Adrenal gland (tissue), 12 donors: Measurements from ENCODE around the gene UBAP1. TPM values are rescaled to one million over a fixed set of nuclear protein-coding genes. Genes with fewer than 3 reads are reported as not detected.
"Not testable (repeated sequence)": the region's sequence is repeated elsewhere in the genome, so short reads cannot be mapped to it uniquely, and the experiment has no call there.

Source experiments
- DNase-seq, 7 donors: peaks; one replicate each; pipeline ENCODE4 v3.0.0-alpha.2; 2019 to 2020
- H3K27ac ChIP-seq, 5 donors: fragments of 200-600 bp; sonication (generic) in 4 of 5; 1 replicate in 3 of 5; 2 replicates in 2 of 5; pipeline versions ENCODE4 v1.5.1 to v1.8.0; 2016 to 2020; ENCODE audit warnings: mild to moderate bottlenecking in 1 of 5
- H3K27me3 ChIP-seq: fragments of 200-600 bp; 2 replicates; pipeline ENCODE4 v1.8.0; 2021
- H3K36me3 ChIP-seq, 2 donors: fragments of 200-600 bp; replicated peaks in 1 of 2; 1 replicate in 1 of 2; 2 replicates in 1 of 2; pipeline versions ENCODE4 v1.5.1 to v1.8.0; 2018 to 2022
- H3K4me1 ChIP-seq, 2 donors: fragments of 200-600 bp; replicated peaks in 1 of 2; 1 replicate in 1 of 2; 2 replicates in 1 of 2; pipeline versions ENCODE4 v1.5.1 to v1.8.0; 2018 to 2021
- H3K4me3 ChIP-seq, 4 donors: fragments of 200-600 bp; sonication (generic) in 3 of 4; one replicate each; pipeline ENCODE4 v1.5.1; 2016 to 2018
- H3K9me3 ChIP-seq, 3 donors: fragments of 200-600 bp; sonication (generic) in 1 of 3; replicated peaks in 1 of 3; 1 replicate in 2 of 3; 2 replicates in 1 of 3; pipeline versions ENCODE4 v1.5.1 to v1.8.0; 2016 to 2021
- POLR2A ChIP-seq, 2 donors: fragments of 450-650 bp; IDR thresholded peaks; one replicate each; pipeline ENCODE4 v1.6.1; 2017; ENCODE audit warnings: antibody characterized with exemption in 2 of 2, mild to moderate bottlenecking in 2 of 2, moderate library complexity in 1 of 2
- WGBS, 4 donors: extraction: QIAGEN DNeasy Blood & Tissue Kit in 2 of 4; methylation state at CpG; one replicate each; pipeline versions ENCODE4 v1.1.5 to v1.1.7; 2013 to 2017; 5-methylcytosine and 5-hydroxymethylcytosine counted together
- intact Hi-C, 2 donors: fragments of 100-400 bp; cut with DNase I; formaldehyde crosslinking; loops; one replicate each; pipeline versions ENCODE4 v1.14.1 to v1.15.0; 2022 to 2023
- polyA plus RNA-seq, 3 donors: library from polyadenylated mRNA; stranded (reverse); fragments of 200-250 nt in 2 of 3; fragments of 350-450 nt in 1 of 3; fragmentation: Illumina TruSeq in 1 of 3; extraction: RNeasy Lipid Tissue Mini Kit (QIAGEN cat#74804) in 1 of 3; gene quantifications; one replicate each; pipeline ENCODE4 v1.2.3, GENCODE V29; 2013 to 2014
- total RNA-seq, 9 donors: library from RNA; depleted of rRNA in 4 of 9; stranded (reverse); fragments of >200 nt in 4 of 9; fragments of 120-200 nt in 1 of 9; fragmentation: NEBNext Ultra II Directional in 1 of 9; extraction: Animal tissue kit (Norgen Biotek cat#: 25700) in 1 of 9; gene quantifications; one replicate each; pipeline versions ENCODE4 v1.1.0 to v1.2.4, GENCODE V29; 2013 to 2023
- TF ChIP-seq, protein P1 (sequence below), 6 experiments: fragments of 450-650 bp in 4 of 6; fragments of 200-600 bp in 2 of 6; sonication (generic) in 1 of 6; IDR thresholded peaks; 1 replicate in 5 of 6; 2 replicates in 1 of 6; pipeline versions ENCODE4 v1.5.1 to v1.8.0; 2016 to 2021; ENCODE audit warnings: antibody characterized with exemption in 6 of 6, mild to moderate bottlenecking in 2 of 6, moderate library complexity in 1 of 6
- donor health status: healthy with polysubstance abuse.
- donor health status: Bipolar disorder and iron deficiency.
- donor health status: DM: yes; HTN: yes; CAD: no.
- donor health status: DM: no; HTN: no; CAD: no.
- donor health status: DM: no; HTN: no; CAD: no.
- donor health status: DM: yes; HTN: yes; CAD: no.

The UBAP1 gene
- total and polyA plus RNA-seq, 12 donors, result 34.8 to 146 (median 77.4) TPM

GRCh38 chr9:34289159-34289558 lies 110.3 kb downstream of the UBAP1 start:
- WGBS, 4 donors, result 90 to 96% (median 91%) methylated on average over 2 of the region's 2 CpGs
- no peak for DNase-seq
- Histone ChIP-seq H3K36me3 (no peaks in the 10 kb centered on the region), H3K4me3 (no peak overlapping the region), H3K4me1 (peaks cover 0 to 4% of the 10 kb centered on the region in 2 donors), H3K9me3 (no peaks in the 10 kb centered on the region), H3K27ac (no peak overlapping the region), H3K27me3 (no peaks in the 10 kb centered on the region)
- TF ChIP-seq, protein P1, sequence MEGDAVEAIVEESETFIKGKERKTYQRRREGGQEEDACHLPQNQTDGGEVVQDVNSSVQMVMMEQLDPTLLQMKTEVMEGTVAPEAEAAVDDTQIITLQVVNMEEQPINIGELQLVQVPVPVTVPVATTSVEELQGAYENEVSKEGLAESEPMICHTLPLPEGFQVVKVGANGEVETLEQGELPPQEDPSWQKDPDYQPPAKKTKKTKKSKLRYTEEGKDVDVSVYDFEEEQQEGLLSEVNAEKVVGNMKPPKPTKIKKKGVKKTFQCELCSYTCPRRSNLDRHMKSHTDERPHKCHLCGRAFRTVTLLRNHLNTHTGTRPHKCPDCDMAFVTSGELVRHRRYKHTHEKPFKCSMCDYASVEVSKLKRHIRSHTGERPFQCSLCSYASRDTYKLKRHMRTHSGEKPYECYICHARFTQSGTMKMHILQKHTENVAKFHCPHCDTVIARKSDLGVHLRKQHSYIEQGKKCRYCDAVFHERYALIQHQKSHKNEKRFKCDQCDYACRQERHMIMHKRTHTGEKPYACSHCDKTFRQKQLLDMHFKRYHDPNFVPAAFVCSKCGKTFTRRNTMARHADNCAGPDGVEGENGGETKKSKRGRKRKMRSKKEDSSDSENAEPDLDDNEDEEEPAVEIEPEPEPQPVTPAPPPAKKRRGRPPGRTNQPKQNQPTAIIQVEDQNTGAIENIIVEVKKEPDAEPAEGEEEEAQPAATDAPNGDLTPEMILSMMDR (IDR thresholded peaks at IDR 0.05), result no peak
- TF ChIP-seq POLR2A (IDR thresholded peaks at IDR 0.05), result no peak
- intact Hi-C loops, result no loop called here

DNA sequence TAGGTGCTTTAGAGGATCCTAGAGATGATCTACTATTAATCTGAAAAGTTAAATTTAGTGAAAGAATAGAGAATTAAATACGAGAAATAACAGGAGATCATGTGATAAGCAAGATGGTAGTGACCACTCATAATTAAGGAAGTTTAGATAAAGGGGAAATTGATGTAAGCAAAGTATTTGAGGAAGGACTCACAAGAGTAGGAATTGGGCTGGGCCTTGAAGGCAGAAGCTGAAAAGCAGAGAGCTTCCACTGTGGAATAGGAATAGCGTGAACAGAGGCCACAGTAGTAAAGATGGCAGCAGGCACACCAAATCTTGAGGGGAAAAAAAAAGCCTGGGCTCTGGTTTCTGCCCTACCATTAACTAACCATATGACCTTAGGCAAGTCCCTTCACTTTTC lies 112.2 kb downstream of the UBAP1 start:
- Histone ChIP-seq H3K36me3 (no peaks in the 10 kb centered on the region), H3K4me3 (no peak overlapping the region), H3K27ac (no peak overlapping the region), H3K9me3 (no peaks in the 10 kb centered on the region), H3K4me1 (peaks cover 0 to 4% of the 10 kb centered on the region in 2 donors), H3K27me3 (no peaks in the 10 kb centered on the region)
- peak in 2 of 7 donors; percentile 9 to 19 for DNase-seq
- TF ChIP-seq, protein P1 (IDR thresholded peaks at IDR 0.05), result no peak
- TF ChIP-seq POLR2A (IDR thresholded peaks at IDR 0.05), result no peak
- 81 to 87% (median 82%) methylated on average over 2 of the region's 2 CpGs for WGBS, 4 donors
- intact Hi-C loops, result no loop called here

DNA sequence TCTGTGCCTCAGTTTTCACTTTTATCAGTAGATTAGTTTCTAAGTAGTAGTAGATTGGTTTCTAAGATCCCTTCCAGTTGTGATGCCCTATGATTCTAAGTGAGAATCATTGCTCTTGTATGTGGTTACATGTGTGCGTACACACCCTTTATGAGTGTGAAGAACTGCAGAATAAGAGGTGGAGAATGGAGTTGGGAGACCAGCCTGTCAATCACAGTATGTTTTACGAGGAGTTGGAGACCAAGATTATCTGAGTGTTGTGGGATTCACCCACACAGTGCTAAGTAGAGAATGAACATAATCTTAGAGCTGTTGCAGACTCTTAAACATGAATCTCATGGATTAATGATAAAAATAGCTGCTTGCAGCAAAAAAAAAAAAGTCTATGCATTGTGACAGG lies 112.6 kb downstream of the UBAP1 start:
- Histone ChIP-seq H3K36me3 (no peaks in the 10 kb centered on the region), H3K4me1 (peaks cover 0 to 4% of the 10 kb centered on the region in 2 donors), H3K4me3 (no peak overlapping the region), H3K27me3 (no peaks in the 10 kb centered on the region), H3K27ac (no peak overlapping the region), H3K9me3 (no peaks in the 10 kb centered on the region)
- intact Hi-C loops, result no loop called here
- no peak for DNase-seq
- TF ChIP-seq, protein P1 (IDR thresholded peaks at IDR 0.05), result no peak
- TF ChIP-seq POLR2A (IDR thresholded peaks at IDR 0.05), result no peak
- WGBS, 4 donors, result 92 to 100% (median 97%) methylated on average over 2 of the region's 2 CpGs

GRCh38 chr9:34292552-34292951 lies 113.7 kb downstream of the UBAP1 start:
- no peaks in the 10 kb centered on the region for H3K36me3 ChIP-seq
- intact Hi-C loops, result no loop called here
- peaks cover 0 to 4% of the 10 kb centered on the region in 2 donors for H3K4me1 ChIP-seq
- no peaks in the 10 kb centered on the region for H3K9me3 ChIP-seq
- H3K27ac ChIP-seq, result no peak overlapping the region
- no peaks in the 10 kb centered on the region for H3K27me3 ChIP-seq
- H3K4me3 ChIP-seq, result no peak overlapping the region
- 34 to 72% (median 65%) methylated on average over 2 of the region's 2 CpGs for WGBS, 4 donors
- no peak for DNase-seq
- no peak for TF ChIP-seq POLR2A (IDR thresholded peaks at IDR 0.05)
- TF ChIP-seq, protein P1 (IDR thresholded peaks at IDR 0.05), result no peak

- DNase-seq, H3K4me3 ChIP-seq, intact Hi-C loops, H3K27ac ChIP-seq, H3K27me3 ChIP-seq, H3K9me3 ChIP-seq, H3K4me1 ChIP-seq, H3K36me3 ChIP-seq: not testable (repeated sequence)
- 88 to 94% (median 92%) methylated on average over 7 of the region's 7 CpGs for WGBS, 4 donors
Measured at GRCh38 chr9:34301064-34301463, 122.2 kb downstream of the UBAP1 start.
